Endothelial cell of umbilical vein (primary cell): ENCODE measurements around the gene BORCS5. TPM values are rescaled to one million over a fixed set of nuclear protein-coding genes. Genes with fewer than 3 reads are reported as not detected.

Experiments
- BruUV-seq: library from RNA; stranded (reverse); fragments of 400-500 nt; replicated peaks from 2 replicates; lab custom pipeline; 2021; lab: Mats Ljungman, UMichigan
- CTCF ChIA-PET: fragments of 300-600, 350-600 bp; sonication (Branson Sonifier 250); formaldehyde crosslinking; loops from one replicate; lab custom pipeline; 2021; ENCODE audit warnings: antibody characterized with exemption, inconsistent platforms; lab: Charles Lee
- POLR2A ChIA-PET: fragments of 300-600, 350-600 bp; sonication (Branson Sonifier 250); formaldehyde crosslinking; loops from one replicate; lab custom pipeline; 2021; ENCODE audit warnings: antibody characterized with exemption, inconsistent platforms; lab: Charles Lee
- DNase-seq: peaks from one replicate; pipeline ENCODE4 v3.0.0-alpha.2; 2011; ENCODE audit warnings: low read depth, low spot score
- FAIRE-seq: peaks from 2 replicates; lab custom pipeline; 2011; peaks lifted over from hg19 to GRCh38; lab: Jason Lieb, UNC
- H2AFZ ChIP-seq: 2 replicates; pipeline ENCODE4 v1.6.0; 2012; ENCODE audit warnings: low read depth, low read length, control low read depth, inconsistent platforms
- H3K27ac ChIP-seq: 2 replicates; pipeline ENCODE4 v1.5.1; 2011; ENCODE audit warnings: low read depth, mild to moderate bottlenecking, control low read depth, low read length, moderate library complexity; ENCODE audit not compliant: insufficient read depth
- H3K27me3 ChIP-seq, 2 experiments: 2 replicates each; pipeline versions ENCODE4 v1.6.0 to v1.6.1; 2011; ENCODE audit warnings: low read length in 2 of 2, mixed read lengths in 1 of 2; ENCODE audit not compliant: control insufficient read depth in 2 of 2, insufficient read depth in 2 of 2
- H3K36me3 ChIP-seq, 2 experiments: 2 replicates in 1 of 2; 3 replicates in 1 of 2; pipeline ENCODE4 v1.5.1; 2011; ENCODE audit warnings: low read length in 2 of 2, mild to moderate bottlenecking in 1 of 2, moderate library complexity in 1 of 2; ENCODE audit not compliant: control insufficient read depth in 2 of 2, insufficient read depth in 2 of 2; ENCODE audit errors: extremely low read depth in 1 of 2
- H3K4me1 ChIP-seq: 3 replicates; pipeline ENCODE4 v1.5.1; 2011; ENCODE audit warnings: mild to moderate bottlenecking, low read length; ENCODE audit not compliant: control insufficient read depth, insufficient read depth; ENCODE audit errors: extremely low read depth
- H3K4me2 ChIP-seq: 2 replicates; pipeline ENCODE4 v1.6.1; 2011; ENCODE audit warnings: low read length, control low read depth, mixed read lengths; ENCODE audit not compliant: insufficient read depth
- H3K4me3 ChIP-seq, 3 experiments: fragments of 200-600 bp in 1 of 3; sonication (generic), shearing (Covaris generic) in 1 of 3; replicated peaks in 1 of 3; 2 replicates each; pipeline ENCODE4 v1.5.1; 2011 to 2016; ENCODE audit warnings: control low read depth in 3 of 3, low read length in 3 of 3, mild to moderate bottlenecking in 2 of 3, inconsistent platforms in 1 of 3, low read depth in 1 of 3, moderate library complexity in 1 of 3; ENCODE audit not compliant: insufficient read depth in 1 of 3
- H3K79me2 ChIP-seq: 2 replicates; pipeline ENCODE4 v1.6.0; 2012; ENCODE audit warnings: low read length, inconsistent platforms; ENCODE audit not compliant: control insufficient read depth, insufficient read depth
- H3K9ac ChIP-seq: replicated peaks from 2 replicates; pipeline ENCODE3; 2011; ENCODE audit warnings: low read length, control low read depth; ENCODE audit not compliant: insufficient read depth; ENCODE audit errors: extremely low read depth
- H3K9me1 ChIP-seq: replicated peaks from 3 replicates; pipeline ENCODE4 v1.6.0; 2011; ENCODE audit warnings: mild to moderate bottlenecking, low read length; ENCODE audit not compliant: control insufficient read depth, insufficient read depth; ENCODE audit errors: extremely low read depth
- H3K9me3 ChIP-seq: replicated peaks from 2 replicates; pipeline ENCODE4 v1.5.1; 2012; ENCODE audit warnings: low read length, inconsistent platforms; ENCODE audit not compliant: control insufficient read depth, insufficient read depth
- H4K20me1 ChIP-seq: replicated peaks from 2 replicates; pipeline ENCODE3; 2011; ENCODE audit warnings: mild to moderate bottlenecking, low read length; ENCODE audit not compliant: control insufficient read depth, insufficient read depth; ENCODE audit errors: extremely low read depth
- EZH2 ChIP-seq: IDR thresholded peaks from 2 replicates; pipeline ENCODE4 v1.6.1; 2012; ENCODE audit warnings: borderline replicate concordance, low read depth, mild to moderate bottlenecking, moderate library complexity, low read length, inconsistent platforms; ENCODE audit not compliant: severe bottlenecking
- FOS ChIP-seq: IDR thresholded peaks from 2 replicates; pipeline ENCODE4 v1.6.1; 2011; ENCODE audit warnings: mild to moderate bottlenecking, low read length, moderate library complexity, borderline replicate concordance; ENCODE audit not compliant: insufficient read depth
- GATA2 ChIP-seq: IDR thresholded peaks from 2 replicates; pipeline ENCODE4 v1.7.0; 2011; ENCODE audit warnings: low read depth, mild to moderate bottlenecking, moderate library complexity, mixed read lengths, low read length; ENCODE audit not compliant: insufficient read length, insufficient read depth
- JUN ChIP-seq: IDR thresholded peaks from 2 replicates; pipeline ENCODE4 v1.6.1; 2011; ENCODE audit warnings: borderline replicate concordance, low read depth; ENCODE audit not compliant: insufficient read length, insufficient read depth
- MYC ChIP-seq: IDR thresholded peaks from one replicate; pipeline ENCODE4 v1.6.1; 2011; ENCODE audit warnings: mild to moderate bottlenecking, low read depth, low read length
- POLR2A ChIP-seq: IDR thresholded peaks from 2 replicates; pipeline ENCODE4 v1.6.1; 2012; ENCODE audit warnings: low read depth, mild to moderate bottlenecking, control low read depth, low read length
- dilution Hi-C: fragments of 300-500 bp; cut with MboI; formaldehyde crosslinking; loops from one replicate; pipeline ENCODE4 v1.15.0; 2019; ENCODE audit warnings: low sequenced_read_pairs; ENCODE audit not compliant: extremely low pct_ligation_motif_present
- intact Hi-C: fragments of 100-400 bp; cut with micrococcal nuclease; formaldehyde crosslinking; loops from one replicate; pipeline ENCODE4 v1.10.0; 2022
- polyA plus RNA-seq, 4 experiments: library from polyadenylated mRNA; depleted of rRNA in 3 of 4; stranded (reverse) in 3 of 4; unstranded in 1 of 4; fragments of >200 nt; gene quantifications; 2 replicates each; pipeline versions ENCODE4 v1.2.1 to v1.2.3, GENCODE V29; 2011 to 2012; ENCODE audit warnings: missing spikeins in 1 of 4
- total RNA-seq: library from RNA; stranded (reverse); gene quantifications from 2 replicates; pipeline ENCODE4 v1.2.3, GENCODE V29; 2021
- TF ChIP-seq, protein P1 (sequence below): IDR thresholded peaks from 2 replicates; pipeline ENCODE4 v1.6.1; 2011; ENCODE audit not compliant: insufficient read depth, insufficient read length
- TF ChIP-seq, protein P2 (sequence below), 2 donors: IDR thresholded peaks; 1 replicate in 1 of 2; 2 replicates in 1 of 2; pipeline ENCODE4 v1.5.1; 2011; ENCODE audit warnings: low read length in 2 of 2, mild to moderate bottlenecking in 2 of 2, moderate library complexity in 2 of 2, control low read depth in 1 of 2, inconsistent platforms in 1 of 2, low read depth in 1 of 2; ENCODE audit not compliant: insufficient read depth in 1 of 2; ENCODE audit errors: extremely low read depth in 1 of 2

BORCS5 gene
- total and polyA plus RNA-seq, 2 donors (not counting 3 experiments of a cell fraction or from before 2014, with no cell fraction given) = 8.3 to 10.5 TPM

DNA sequence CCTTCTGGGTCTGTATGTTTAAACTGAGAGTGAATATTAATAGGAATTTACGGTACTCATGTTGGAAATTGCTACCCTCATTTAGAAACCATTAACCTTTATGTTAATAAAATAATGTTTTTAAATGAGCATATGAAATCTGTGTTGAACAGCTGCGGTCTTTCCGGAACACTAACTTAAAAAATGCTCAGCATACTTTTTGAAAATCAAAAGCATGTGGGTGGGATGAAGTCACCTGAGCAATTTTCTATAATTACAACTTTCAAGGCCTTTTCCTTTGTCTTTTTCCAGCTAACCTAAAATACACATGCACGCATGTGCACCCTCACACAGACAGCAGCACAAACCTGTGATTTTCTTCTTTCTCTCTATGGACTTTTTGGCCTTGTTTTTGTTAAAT is 39.8 kb downstream of the BORCS5 start:
- BruUV-seq = no TSS peak
- no peaks in the 10 kb centered on the region for H3K27me3 ChIP-seq
- no peak for TF ChIP-seq POLR2A
- TF ChIP-seq EZH2 = no peak
- TF ChIP-seq, protein P1, sequence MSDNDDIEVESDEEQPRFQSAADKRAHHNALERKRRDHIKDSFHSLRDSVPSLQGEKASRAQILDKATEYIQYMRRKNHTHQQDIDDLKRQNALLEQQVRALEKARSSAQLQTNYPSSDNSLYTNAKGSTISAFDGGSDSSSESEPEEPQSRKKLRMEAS = no peak
- no peak for TF ChIP-seq JUN
- TF ChIP-seq FOS = no peak
- no peak for TF ChIP-seq MYC
- TF ChIP-seq GATA2 = no peak
- no peak overlapping the region for H3K4me2 ChIP-seq
- DNase-seq (no peak), FAIRE-seq (no peak)
- POLR2A ChIA-PET = no interaction called here
- dilution Hi-C loops = no loop called here
- H3K9me3 ChIP-seq = no peaks in the 10 kb centered on the region
- no peak overlapping the region for H3K4me3 ChIP-seq
- no peak overlapping the region for H3K9ac ChIP-seq
- CTCF ChIA-PET = no interaction called here
- peaks cover 13% of the 10 kb centered on the region for H3K4me1 ChIP-seq
- no peak overlapping the region for H2AFZ ChIP-seq
- no peaks in the 10 kb centered on the region for H3K36me3 ChIP-seq
- no peak overlapping the region for H3K27ac ChIP-seq
- H4K20me1 ChIP-seq = no peaks in the 10 kb centered on the region
- no peaks in the 10 kb centered on the region for H3K9me1 ChIP-seq
- H3K79me2 ChIP-seq = no peaks in the 10 kb centered on the region
- intact Hi-C loops = loop anchor here (5.0 kb wide), 1 partner anchor 166 kb away; the partner anchor contains the start of gene DUSP16

DNA sequence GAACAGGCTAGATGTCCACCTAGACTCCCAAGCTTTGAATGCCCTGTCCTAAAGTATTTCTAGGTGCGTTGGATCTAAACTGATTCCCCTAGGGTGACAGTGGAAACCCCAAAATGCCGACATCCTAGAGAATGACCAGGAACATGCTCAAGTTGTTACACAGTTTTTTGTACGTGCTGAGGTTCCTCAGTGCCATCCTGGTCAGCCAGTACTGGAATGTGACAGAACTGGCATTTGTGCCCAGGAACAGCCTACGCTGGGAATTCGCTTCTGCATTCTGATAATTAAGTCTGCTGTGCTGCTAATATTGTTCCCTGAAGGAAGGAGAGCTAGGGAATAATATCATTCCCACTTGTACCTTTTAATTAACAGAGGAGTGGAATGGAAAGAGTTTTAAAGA is 40.3 kb downstream of the BORCS5 start:
- no peaks in the 10 kb centered on the region for H3K9me1 ChIP-seq
- no peak overlapping the region for H3K4me3 ChIP-seq
- H3K9ac ChIP-seq = no peak overlapping the region
- FAIRE-seq = no peak
- DNase-seq = no peak
- no peaks in the 10 kb centered on the region for H3K79me2 ChIP-seq
- H3K27me3 ChIP-seq = no peaks in the 10 kb centered on the region
- BruUV-seq = no TSS peak
- no peaks in the 10 kb centered on the region for H4K20me1 ChIP-seq
- no peak overlapping the region for H3K27ac ChIP-seq
- no peak for TF ChIP-seq MYC
- no peak for TF ChIP-seq GATA2
- TF ChIP-seq JUN = no peak
- TF ChIP-seq, protein P2, sequence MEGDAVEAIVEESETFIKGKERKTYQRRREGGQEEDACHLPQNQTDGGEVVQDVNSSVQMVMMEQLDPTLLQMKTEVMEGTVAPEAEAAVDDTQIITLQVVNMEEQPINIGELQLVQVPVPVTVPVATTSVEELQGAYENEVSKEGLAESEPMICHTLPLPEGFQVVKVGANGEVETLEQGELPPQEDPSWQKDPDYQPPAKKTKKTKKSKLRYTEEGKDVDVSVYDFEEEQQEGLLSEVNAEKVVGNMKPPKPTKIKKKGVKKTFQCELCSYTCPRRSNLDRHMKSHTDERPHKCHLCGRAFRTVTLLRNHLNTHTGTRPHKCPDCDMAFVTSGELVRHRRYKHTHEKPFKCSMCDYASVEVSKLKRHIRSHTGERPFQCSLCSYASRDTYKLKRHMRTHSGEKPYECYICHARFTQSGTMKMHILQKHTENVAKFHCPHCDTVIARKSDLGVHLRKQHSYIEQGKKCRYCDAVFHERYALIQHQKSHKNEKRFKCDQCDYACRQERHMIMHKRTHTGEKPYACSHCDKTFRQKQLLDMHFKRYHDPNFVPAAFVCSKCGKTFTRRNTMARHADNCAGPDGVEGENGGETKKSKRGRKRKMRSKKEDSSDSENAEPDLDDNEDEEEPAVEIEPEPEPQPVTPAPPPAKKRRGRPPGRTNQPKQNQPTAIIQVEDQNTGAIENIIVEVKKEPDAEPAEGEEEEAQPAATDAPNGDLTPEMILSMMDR (IDR thresholded peaks at IDR 0.05; ENCODE audit: extremely low read depth in 1 of 2, insufficient read depth in 1 of 2, low read depth in 1 of 2, low read length in 2 of 2) = no peak
- TF ChIP-seq POLR2A = no peak
- H3K9me3 ChIP-seq = no peaks in the 10 kb centered on the region
- no peak overlapping the region for H3K4me2 ChIP-seq
- dilution Hi-C loops (no loop called here), intact Hi-C loops (loop anchor here (5.0 kb wide), 1 partner anchor 165 kb away; the partner anchor contains the start of gene DUSP16)
- no peak overlapping the region for H2AFZ ChIP-seq
- no peaks in the 10 kb centered on the region for H3K36me3 ChIP-seq
- ChIA-PET CTCF (interaction anchor here (0.9 to 1.9 kb wide), 6 partner anchors 10 to 167 kb away, joined by 3 to 8 read pairs (median 5); partner anchors contain the start of gene BORCS5), POLR2A (no interaction called here)
- peaks cover 13% of the 10 kb centered on the region for H3K4me1 ChIP-seq
